Calu3 (cell line): ENCODE measurements around the gene CAMSAP1. TPM values are rescaled to one million over a fixed set of nuclear protein-coding genes. Genes with fewer than 3 reads are reported as not detected.

ENCODE experiments used
- BruUV-seq: library from RNA; stranded (reverse); fragments of 400-500 nt; replicated peaks from 2 replicates; lab custom pipeline; 2021; lab: Mats Ljungman, UMichigan
- CTCF ChIA-PET: fragments of 300-600 bp; sonication (Branson Sonifier 250); formaldehyde crosslinking; loops from one replicate; lab custom pipeline; 2022; ENCODE audit warnings: antibody characterized with exemption; lab: Charles Lee
- DNase-seq: peaks from one replicate; pipeline ENCODE4 v3.0.0; 2022
- H3K27ac Mint-ChIP-seq: one replicate; pipeline ENCODE4 v1.8.0; 2022; ENCODE audit warnings: mixed read lengths; ENCODE audit not compliant: unreplicated experiment
- H3K27me3 Mint-ChIP-seq: one replicate; pipeline ENCODE4 v1.8.0; 2022; ENCODE audit warnings: mixed read lengths; ENCODE audit not compliant: unreplicated experiment
- H3K36me3 Mint-ChIP-seq: one replicate; pipeline ENCODE4 v1.8.0; 2022; ENCODE audit warnings: mild to moderate bottlenecking, moderate library complexity, mixed read lengths; ENCODE audit not compliant: insufficient read depth, unreplicated experiment
- H3K4me1 Mint-ChIP-seq: one replicate; pipeline ENCODE4 v1.8.0; 2022; ENCODE audit warnings: mild to moderate bottlenecking, low read depth, mixed read lengths; ENCODE audit not compliant: unreplicated experiment
- H3K4me3 Mint-ChIP-seq: one replicate; pipeline ENCODE4 v1.8.0; 2022; ENCODE audit warnings: mild to moderate bottlenecking, low read depth, moderate library complexity, mixed read lengths; ENCODE audit not compliant: unreplicated experiment
- H3K9me3 Mint-ChIP-seq: one replicate; pipeline ENCODE4 v1.8.0; 2022; ENCODE audit warnings: low read depth, mixed read lengths; ENCODE audit not compliant: unreplicated experiment
- CTCF ChIP-seq: fragments of 200-600 bp; IDR thresholded peaks from one replicate; pipeline ENCODE4 v1.8.0; 2022; ENCODE audit warnings: antibody characterized with exemption; ENCODE audit not compliant: unreplicated experiment
- intact Hi-C: fragments of 100-400 bp; cut with micrococcal nuclease; formaldehyde crosslinking; loops from one replicate; pipeline ENCODE4 v1.10.0; 2022; ENCODE audit not compliant: unreplicated experiment
- total RNA-seq: library from RNA; stranded (reverse); gene quantifications from 2 replicates; pipeline ENCODE4 v1.2.3, GENCODE V29; 2022

CAMSAP1 gene
- total RNA-seq, 1 experiment from 2014 or later = 28.1 TPM

GRCh38 chr9:135797507-135798262 lies 109.7 kb downstream of the CAMSAP1 start:
- no TSS peak for BruUV-seq
- Mint-ChIP-seq H3K27ac (no peak overlapping the region), H3K4me1 (no peaks in the 10 kb centered on the region), H3K4me3 (no peak overlapping the region), H3K27me3 (peaks cover 13% of the 10 kb centered on the region), H3K9me3 (no peaks in the 10 kb centered on the region), H3K36me3 (no peaks in the 10 kb centered on the region)
- DNase-seq = peak; percentile 52
- CTCF ChIA-PET = no interaction called here
- TF ChIP-seq CTCF = peak; percentile 50
- intact Hi-C loops = no loop called here

- no peak for DNase-seq
- H3K4me1 Mint-ChIP-seq = no peaks in the 10 kb centered on the region
- no peak overlapping the region for H3K4me3 Mint-ChIP-seq
- no peak overlapping the region for H3K27ac Mint-ChIP-seq
- no TSS peak for BruUV-seq
- H3K9me3 Mint-ChIP-seq = no peaks in the 10 kb centered on the region
- no peaks in the 10 kb centered on the region for H3K36me3 Mint-ChIP-seq
- peaks cover 13% of the 10 kb centered on the region for H3K27me3 Mint-ChIP-seq
- intact Hi-C loops = no loop called here
- no peak for TF ChIP-seq CTCF
- CTCF ChIA-PET = no interaction called here
Measured at GRCh38 chr9:135796784-135797485, 110.4 kb downstream of the CAMSAP1 start.

GRCh38 chr9:135795391-135795790 lies 112.0 kb downstream of the CAMSAP1 start:
- CTCF ChIA-PET = no interaction called here
- DNase-seq = no peak
- Mint-ChIP-seq H3K4me1 (no peaks in the 10 kb centered on the region), H3K27ac (no peak overlapping the region), H3K36me3 (no peaks in the 10 kb centered on the region), H3K4me3 (no peak overlapping the region), H3K27me3 (peaks cover 13% of the 10 kb centered on the region), H3K9me3 (no peaks in the 10 kb centered on the region)
- no peak for TF ChIP-seq CTCF
- intact Hi-C loops = no loop called here
- BruUV-seq = no TSS peak

GRCh38 chr9:135794361-135794885 lies 112.9 kb downstream of the CAMSAP1 start:
- H3K36me3 Mint-ChIP-seq = no peaks in the 10 kb centered on the region
- H3K9me3 Mint-ChIP-seq = no peaks in the 10 kb centered on the region
- H3K27ac Mint-ChIP-seq = no peak overlapping the region
- no peaks in the 10 kb centered on the region for H3K4me1 Mint-ChIP-seq
- BruUV-seq = no TSS peak
- peaks cover 13% of the 10 kb centered on the region for H3K27me3 Mint-ChIP-seq
- CTCF ChIA-PET = no interaction called here
- DNase-seq = no peak
- intact Hi-C loops = no loop called here
- TF ChIP-seq CTCF = no peak
- H3K4me3 Mint-ChIP-seq = no peak overlapping the region
